Endodermal cell (in vitro differentiated cells): ENCODE data around the gene ELMO1. TPM values are rescaled to one million over a fixed set of nuclear protein-coding genes. Genes with fewer than 3 reads are reported as not detected.

ENCODE experiments used
- DNase-seq: peaks from one replicate; pipeline ENCODE4 v3.0.0-alpha.2; 2017
- H3K27ac ChIP-seq: 2 replicates; pipeline ENCODE4 v1.5.1; 2013; ENCODE audit warnings: mild to moderate bottlenecking, low read depth, low read length, moderate library complexity
- H3K27me3 ChIP-seq: 2 replicates; pipeline ENCODE4 v1.6.1; 2013; ENCODE audit warnings: mild to moderate bottlenecking, low read length, moderate library complexity; ENCODE audit not compliant: insufficient read depth, control insufficient read depth, poor library complexity, severe bottlenecking
- H3K36me3 ChIP-seq: 2 replicates; pipeline ENCODE4 v1.7.0; 2013; ENCODE audit warnings: mild to moderate bottlenecking, low read length, moderate library complexity; ENCODE audit not compliant: control insufficient read depth, insufficient read depth
- H3K4me1 ChIP-seq: one replicate; pipeline ENCODE4 v1.7.0; 2013; ENCODE audit warnings: low read length; ENCODE audit not compliant: control insufficient read depth, insufficient read depth
- H3K4me3 ChIP-seq: 2 replicates; pipeline ENCODE4 v1.5.1; 2013; ENCODE audit warnings: mild to moderate bottlenecking, low read length, moderate library complexity
- H3K9ac ChIP-seq: 2 replicates; pipeline ENCODE4 v1.6.1; 2013; ENCODE audit warnings: mild to moderate bottlenecking, low read length, moderate library complexity; ENCODE audit not compliant: poor library complexity, severe bottlenecking; ENCODE audit errors: extremely low read depth
- H3K9me3 ChIP-seq: 2 replicates; pipeline ENCODE4 v1.6.1; 2013; ENCODE audit warnings: mild to moderate bottlenecking, low read length, moderate library complexity; ENCODE audit not compliant: control insufficient read depth
- H3K27ac Mint-ChIP-seq: 2 replicates; pipeline ENCODE4 v1.8.0; 2020; ENCODE audit warnings: mixed read lengths
- H3K27me3 Mint-ChIP-seq: 2 replicates; pipeline ENCODE4 v1.8.0; 2021; ENCODE audit warnings: mild to moderate bottlenecking, mixed read lengths; ENCODE audit not compliant: insufficient read depth
- H3K36me3 Mint-ChIP-seq: 2 replicates; pipeline ENCODE4 v1.8.0; 2020; ENCODE audit warnings: low read depth, mixed read lengths
- H3K4me1 Mint-ChIP-seq: 2 replicates; pipeline ENCODE4 v1.8.0; 2020; ENCODE audit warnings: mixed read lengths
- H3K4me3 Mint-ChIP-seq: 2 replicates; pipeline ENCODE4 v1.8.0; 2020; ENCODE audit warnings: mild to moderate bottlenecking, moderate library complexity, mixed read lengths
- H3K9me3 Mint-ChIP-seq: 2 replicates; pipeline ENCODE4 v1.8.0; 2020; ENCODE audit warnings: mild to moderate bottlenecking, mixed read lengths
- WGBS, 2 experiments: methylation state at CpG; one replicate each; pipeline versions ENCODE4 v1.1.5 to v1.1.7; 2013; ENCODE audit warnings: missing lambda C conversion rate in 2 of 2, mixed read lengths in 1 of 2; ENCODE audit not compliant: insufficient coverage in 1 of 2, insufficient read length in 1 of 2; 5-methylcytosine and 5-hydroxymethylcytosine counted together
- total RNA-seq, 2 donors: library from RNA; stranded (reverse); fragmentation: NEBNext Ultra II Directional in 1 of 2; extraction: Animal tissue kit (Norgen Biotek cat#: 25700) in 1 of 2; gene quantifications; 2 replicates in 1 of 2; 3 replicates in 1 of 2; pipeline ENCODE4 v1.2.1, GENCODE V29; 2021
- TF ChIP-seq, protein P1 (sequence below): fragments of 200-600 bp; sonication (generic); conservative IDR thresholded peaks from 2 replicates; pipeline ENCODE4 v1.5.0; 2021; ENCODE audit warnings: antibody characterized with exemption, mild to moderate bottlenecking

The ELMO1 gene
- total RNA-seq, 2 donors from 2014 or later: 120 to 131 TPM

DNA sequence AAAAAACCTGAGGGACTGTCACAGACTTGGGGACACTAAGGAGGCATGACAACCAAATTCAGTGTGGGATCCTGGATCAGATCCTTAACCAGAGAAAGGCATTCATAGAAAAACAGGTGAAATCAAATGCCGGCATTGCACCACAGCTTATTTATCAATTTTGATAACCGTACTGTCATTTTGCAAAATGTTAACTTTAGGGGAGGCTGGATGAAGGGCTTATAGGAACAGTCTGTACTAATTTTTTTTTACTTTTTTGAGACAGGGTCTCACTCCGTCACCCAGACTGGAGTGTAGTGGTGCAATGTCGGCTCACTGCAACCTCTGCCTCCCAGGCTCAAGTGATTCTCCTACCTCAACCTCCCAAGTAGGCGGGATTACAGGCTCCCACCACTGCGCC is 217.1 kb downstream of the ELMO1 start:
- Mint-ChIP-seq H3K27me3 (no peaks in the 10 kb centered on the region), H3K4me1 (peaks cover 14% of the 10 kb centered on the region), H3K4me3 (no peak overlapping the region), H3K27ac (no peak overlapping the region), H3K36me3 (peaks cover 26% of the 10 kb centered on the region), H3K9me3 (no peaks in the 10 kb centered on the region)
- no peaks in the 10 kb centered on the region for H3K27me3 ChIP-seq
- whole genome bisulfite sequencing, 2 experiments: 87 to 98% methylated on average over 5 to 6 of the region's 6 CpGs
- DNase-seq: no peak
- no peak overlapping the region for H3K9ac ChIP-seq
- no peak overlapping the region for H3K27ac ChIP-seq
- H3K4me1 ChIP-seq: no peaks in the 10 kb centered on the region
- no peaks in the 10 kb centered on the region for H3K9me3 ChIP-seq
- TF ChIP-seq, protein P1, sequence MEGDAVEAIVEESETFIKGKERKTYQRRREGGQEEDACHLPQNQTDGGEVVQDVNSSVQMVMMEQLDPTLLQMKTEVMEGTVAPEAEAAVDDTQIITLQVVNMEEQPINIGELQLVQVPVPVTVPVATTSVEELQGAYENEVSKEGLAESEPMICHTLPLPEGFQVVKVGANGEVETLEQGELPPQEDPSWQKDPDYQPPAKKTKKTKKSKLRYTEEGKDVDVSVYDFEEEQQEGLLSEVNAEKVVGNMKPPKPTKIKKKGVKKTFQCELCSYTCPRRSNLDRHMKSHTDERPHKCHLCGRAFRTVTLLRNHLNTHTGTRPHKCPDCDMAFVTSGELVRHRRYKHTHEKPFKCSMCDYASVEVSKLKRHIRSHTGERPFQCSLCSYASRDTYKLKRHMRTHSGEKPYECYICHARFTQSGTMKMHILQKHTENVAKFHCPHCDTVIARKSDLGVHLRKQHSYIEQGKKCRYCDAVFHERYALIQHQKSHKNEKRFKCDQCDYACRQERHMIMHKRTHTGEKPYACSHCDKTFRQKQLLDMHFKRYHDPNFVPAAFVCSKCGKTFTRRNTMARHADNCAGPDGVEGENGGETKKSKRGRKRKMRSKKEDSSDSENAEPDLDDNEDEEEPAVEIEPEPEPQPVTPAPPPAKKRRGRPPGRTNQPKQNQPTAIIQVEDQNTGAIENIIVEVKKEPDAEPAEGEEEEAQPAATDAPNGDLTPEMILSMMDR: no peak
- H3K4me3 ChIP-seq: no peak overlapping the region
- H3K36me3 ChIP-seq: peaks cover 34% of the 10 kb centered on the region

DNA sequence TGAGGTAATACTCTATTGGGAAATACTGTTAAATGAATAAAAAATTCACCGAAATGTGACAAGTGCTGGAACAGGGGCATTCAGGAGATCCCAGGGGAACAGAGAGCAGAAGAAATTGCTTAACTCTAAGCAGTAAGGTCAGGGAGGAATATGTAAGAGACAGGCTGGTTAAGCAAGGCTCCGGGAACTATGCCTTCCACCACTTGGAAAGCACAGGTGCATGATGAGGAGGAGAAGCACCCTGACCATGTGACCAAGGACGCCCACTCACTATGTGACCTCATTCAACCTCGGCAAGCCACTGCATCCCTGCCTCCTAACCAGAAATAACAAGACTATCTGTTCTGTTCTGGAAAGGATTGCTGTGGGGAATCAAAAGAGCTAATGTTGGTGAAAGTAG is 218.4 kb downstream of the ELMO1 start:
- no peak overlapping the region for H3K27ac ChIP-seq
- Mint-ChIP-seq H3K4me1 (peaks cover 20% of the 10 kb centered on the region), H3K9me3 (no peaks in the 10 kb centered on the region), H3K27ac (peak overlapping the region; percentile 4), H3K4me3 (no peak overlapping the region), H3K36me3 (peaks cover 28% of the 10 kb centered on the region), H3K27me3 (no peaks in the 10 kb centered on the region)
- H3K9ac ChIP-seq: no peak overlapping the region
- H3K36me3 ChIP-seq: peaks cover 39% of the 10 kb centered on the region
- DNase-seq: no peak
- no peak overlapping the region for H3K4me3 ChIP-seq
- no peaks in the 10 kb centered on the region for H3K9me3 ChIP-seq
- H3K27me3 ChIP-seq: no peaks in the 10 kb centered on the region
- TF ChIP-seq, protein P1: no peak
- H3K4me1 ChIP-seq: no peaks in the 10 kb centered on the region
- WGBS, 2 experiments: 92 to 94% methylated on average over 2 to 4 of the region's 4 CpGs

DNA sequence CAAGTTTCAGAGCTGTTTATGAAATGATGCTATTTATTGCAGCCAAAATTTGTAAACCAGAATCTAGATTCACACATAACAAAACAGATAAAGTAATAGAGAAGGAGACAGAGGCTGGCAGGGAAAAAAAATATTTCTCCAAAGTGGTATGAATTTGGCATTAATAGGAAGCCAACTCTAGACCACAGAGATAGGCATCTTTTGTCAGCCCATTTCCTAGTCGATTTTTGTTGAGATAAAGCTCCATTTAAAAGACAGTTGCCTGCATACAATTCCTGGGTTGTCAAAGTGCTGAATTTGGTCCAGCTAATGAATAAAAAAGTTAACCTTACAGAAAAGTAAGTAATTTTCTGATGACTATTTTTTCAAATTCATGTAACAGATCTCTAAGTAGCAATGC is 219.3 kb downstream of the ELMO1 start:
- no peak overlapping the region for H3K4me3 ChIP-seq
- TF ChIP-seq, protein P1: no peak
- no peak overlapping the region for H3K27ac ChIP-seq
- Mint-ChIP-seq H3K4me1 (peaks cover 13% of the 10 kb centered on the region), H3K27ac (no peak overlapping the region), H3K27me3 (no peaks in the 10 kb centered on the region), H3K36me3 (peaks cover 37% of the 10 kb centered on the region), H3K9me3 (no peaks in the 10 kb centered on the region), H3K4me3 (no peak overlapping the region)
- no peaks in the 10 kb centered on the region for H3K4me1 ChIP-seq
- WGBS, 2 experiments: 84 to 100% methylated on average over 1 of the region's 1 CpG
- no peak for DNase-seq
- H3K27me3 ChIP-seq: no peaks in the 10 kb centered on the region
- H3K36me3 ChIP-seq: peaks cover 47% of the 10 kb centered on the region
- no peaks in the 10 kb centered on the region for H3K9me3 ChIP-seq
- no peak overlapping the region for H3K9ac ChIP-seq
